BJ (cell line): ENCODE data around the gene RXRB. TPM values are rescaled to one million over a fixed set of nuclear protein-coding genes. Genes with fewer than 3 reads are reported as not detected.

Experiments used
- CTCF ChIA-PET: fragments of 350-600 bp; formaldehyde crosslinking; extraction: SDS; loops from one replicate; lab custom pipeline; 2021; ENCODE audit warnings: antibody characterized with exemption, inconsistent platforms; lab: Yijun Ruan, JAX
- POLR2A ChIA-PET: fragments of 300-600 bp; sonication (Branson Sonifier 250); formaldehyde crosslinking; extraction: SDS; loops from one replicate; lab custom pipeline; 2021; ENCODE audit warnings: antibody characterized with exemption; lab: Charles Lee
- DNase-seq: peaks from one replicate; pipeline ENCODE4 v3.0.0-alpha.2; 2011; ENCODE audit warnings: low read depth
- H3K27me3 ChIP-seq: 2 replicates; pipeline ENCODE4 v1.6.0; 2011; ENCODE audit warnings: low read length; ENCODE audit not compliant: control insufficient read depth, insufficient read depth
- H3K36me3 ChIP-seq: 2 replicates; pipeline ENCODE4 v1.5.1; 2011; ENCODE audit warnings: low read length; ENCODE audit not compliant: control insufficient read depth, insufficient read depth
- H3K4me3 ChIP-seq: 2 replicates; pipeline ENCODE4 v1.5.1; 2011; ENCODE audit warnings: low read depth, mild to moderate bottlenecking, control low read depth, low read length
- polyA plus RNA-seq: library from polyadenylated mRNA; depleted of rRNA; stranded (reverse); fragments of >200 nt; gene quantifications from 2 replicates; pipeline ENCODE4 v1.2.3, GENCODE V29; 2011
- TF ChIP-seq, protein P1 (sequence below): IDR thresholded peaks from 2 replicates; pipeline ENCODE4 v1.5.1; 2011; ENCODE audit warnings: low read depth, mild to moderate bottlenecking, control low read depth, inconsistent platforms, low read length, moderate library complexity; ENCODE audit not compliant: insufficient read depth

RXRB gene
- polyA plus RNA-seq, 1 experiment, result 67.9 TPM

- H3K27me3 ChIP-seq, result peaks cover 13% of the 10 kb centered on the region
- no peak overlapping the region for H3K4me3 ChIP-seq
- H3K36me3 ChIP-seq, result peaks cover 15% of the 10 kb centered on the region
- CTCF ChIA-PET, result interaction anchor here (0.8 to 4.9 kb wide), 4 partner anchors 12 to 53 kb away, joined by 3 to 21 read pairs (median 4); no protein-coding TSS in a partner anchor
- DNase-seq, result no peak
- TF ChIP-seq, protein P1, sequence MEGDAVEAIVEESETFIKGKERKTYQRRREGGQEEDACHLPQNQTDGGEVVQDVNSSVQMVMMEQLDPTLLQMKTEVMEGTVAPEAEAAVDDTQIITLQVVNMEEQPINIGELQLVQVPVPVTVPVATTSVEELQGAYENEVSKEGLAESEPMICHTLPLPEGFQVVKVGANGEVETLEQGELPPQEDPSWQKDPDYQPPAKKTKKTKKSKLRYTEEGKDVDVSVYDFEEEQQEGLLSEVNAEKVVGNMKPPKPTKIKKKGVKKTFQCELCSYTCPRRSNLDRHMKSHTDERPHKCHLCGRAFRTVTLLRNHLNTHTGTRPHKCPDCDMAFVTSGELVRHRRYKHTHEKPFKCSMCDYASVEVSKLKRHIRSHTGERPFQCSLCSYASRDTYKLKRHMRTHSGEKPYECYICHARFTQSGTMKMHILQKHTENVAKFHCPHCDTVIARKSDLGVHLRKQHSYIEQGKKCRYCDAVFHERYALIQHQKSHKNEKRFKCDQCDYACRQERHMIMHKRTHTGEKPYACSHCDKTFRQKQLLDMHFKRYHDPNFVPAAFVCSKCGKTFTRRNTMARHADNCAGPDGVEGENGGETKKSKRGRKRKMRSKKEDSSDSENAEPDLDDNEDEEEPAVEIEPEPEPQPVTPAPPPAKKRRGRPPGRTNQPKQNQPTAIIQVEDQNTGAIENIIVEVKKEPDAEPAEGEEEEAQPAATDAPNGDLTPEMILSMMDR, result no peak
- POLR2A ChIA-PET, result no interaction called here
These were observed 4.9 kb downstream of the RXRB start for GRCh38 chr6:33195304-33196165.

DNA sequence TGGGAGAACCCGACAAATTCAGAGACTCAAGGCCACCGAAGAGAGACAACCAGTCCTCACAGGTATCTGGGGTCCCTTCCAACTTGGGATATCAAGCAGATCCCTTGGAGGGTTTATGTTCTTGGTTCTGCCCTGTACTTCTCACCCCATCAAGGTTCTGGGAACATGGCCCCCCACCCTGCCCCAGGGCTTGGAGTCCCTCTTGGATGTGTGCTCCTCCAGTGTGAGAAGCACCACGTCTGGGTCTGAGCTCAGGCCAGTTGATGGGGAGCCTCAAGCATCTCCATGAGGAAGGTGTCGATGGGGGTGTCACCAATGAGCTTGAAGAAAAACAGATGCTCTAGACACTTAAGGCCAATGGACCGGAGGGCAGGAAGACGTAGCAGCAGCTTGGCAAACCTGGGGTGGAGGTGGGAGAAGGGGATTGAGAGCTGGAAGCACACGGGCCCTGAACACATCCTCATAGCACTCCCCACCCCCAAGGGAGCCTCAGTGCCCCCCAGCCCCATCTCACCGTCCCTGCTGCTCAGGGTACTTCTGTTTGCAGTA, 6.0 kb downstream of the RXRB start:
- H3K36me3 ChIP-seq, result peaks cover 15% of the 10 kb centered on the region
- CTCF ChIA-PET, result interaction anchor here (1.0 to 1.4 kb wide), 3 partner anchors 32 to 54 kb away, joined by 3 to 5 read pairs (median 3); no protein-coding TSS in a partner anchor
- TF ChIP-seq, protein P1, result no peak
- no peak overlapping the region for H3K4me3 ChIP-seq
- POLR2A ChIA-PET, result no interaction called here
- H3K27me3 ChIP-seq, result peaks cover 14% of the 10 kb centered on the region
- DNase-seq, result no peak

- Histone ChIP-seq H3K27me3 (peaks cover 17% of the 10 kb centered on the region), H3K4me3 (no peak overlapping the region), H3K36me3 (peaks cover 15% of the 10 kb centered on the region)
- TF ChIP-seq, protein P1, result no peak
- CTCF ChIA-PET, result interaction anchor here (1.0 to 1.4 kb wide), 4 partner anchors 32 to 55 kb away, joined by 3 to 4 read pairs (median 3); no protein-coding TSS in a partner anchor
- DNase-seq, result no peak
- POLR2A ChIA-PET, result no interaction called here
These were observed 6.8 kb downstream of the RXRB start for GRCh38 chr6:33193619-33194018.

DNA sequence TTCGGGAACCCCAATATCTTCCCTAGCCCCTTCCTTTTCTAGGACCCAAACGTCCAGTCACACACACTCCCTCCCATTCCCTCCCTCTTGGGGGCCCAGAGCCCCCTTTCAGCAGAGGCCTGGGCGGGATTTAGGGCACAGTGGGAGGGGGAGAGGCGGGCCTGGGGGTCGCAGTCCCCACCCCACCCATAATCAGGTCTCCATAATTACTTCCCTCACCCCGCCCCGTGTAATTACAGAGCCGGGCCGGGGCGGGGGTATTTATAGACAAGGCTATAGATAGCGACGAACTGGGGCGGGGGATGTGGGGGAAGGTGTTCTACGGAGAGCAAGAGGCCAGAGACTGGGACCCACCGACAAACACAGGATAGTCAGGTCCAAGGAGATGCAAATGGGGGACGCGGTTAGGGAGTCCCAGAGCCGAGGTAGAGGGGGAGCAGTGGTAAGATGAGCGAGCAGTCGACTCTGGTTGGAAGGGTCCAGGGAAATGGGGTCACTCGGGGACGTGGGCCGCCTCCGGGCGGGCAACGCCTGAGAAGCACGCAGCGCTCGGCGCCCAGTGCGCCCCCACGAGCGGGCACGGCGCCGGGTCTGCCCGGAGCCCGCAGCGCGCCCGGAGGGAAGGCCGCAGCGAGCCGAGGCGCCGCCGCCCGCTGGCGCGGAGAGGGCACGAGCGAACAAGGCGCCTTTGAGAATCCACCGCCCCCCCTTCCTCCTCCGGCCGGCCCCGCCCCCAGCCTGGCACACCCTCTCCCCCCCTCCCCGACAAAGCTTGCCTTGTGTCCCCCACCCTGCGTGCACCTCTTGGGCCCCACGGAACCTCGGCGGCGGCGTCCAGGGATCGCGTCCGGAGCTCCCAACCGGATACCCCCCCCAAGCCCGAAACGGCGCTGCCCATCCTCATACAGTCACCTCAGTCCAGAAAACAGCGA, 7.5 kb downstream of the RXRB start:
- POLR2A ChIA-PET, result no interaction called here
- CTCF ChIA-PET, result interaction anchor here (1.0 to 1.3 kb wide), 2 partner anchors 32 to 38 kb away, joined by 3 to 4 read pairs; no protein-coding TSS in a partner anchor

More for the DNA sequence above, 7.5 kb downstream of the RXRB start:
- TF ChIP-seq, protein P1, result no peak
- H3K27me3 ChIP-seq, result peaks cover 17% of the 10 kb centered on the region
- peak overlapping the region; percentile 26 for H3K4me3 ChIP-seq
- DNase-seq, result no peak
- H3K36me3 ChIP-seq, result peaks cover 15% of the 10 kb centered on the region
